ENCODE results near the gene CSPG5.
A peak's percentile ranks its signal among the peaks of the same experiment; 100 is the strongest.

CSPG5 gene

GRCh38 chr3:47586746-47587145, 8.1 kb upstream of the CSPG5 start:
- no peak for DNase-seq (ENCODE audit: low read depth in 2 of 2)

GRCh38 chr3:47583320-47584075, 4.8 kb upstream of the CSPG5 start:
- DNase-seq (ENCODE audit: low read depth in 2 of 2), result no peak

- DNase-seq (ENCODE audit: low read depth in 2 of 2), result no peak
Measured at GRCh38 chr3:47581835-47582234, 3.2 kb upstream of the CSPG5 start.

DNA sequence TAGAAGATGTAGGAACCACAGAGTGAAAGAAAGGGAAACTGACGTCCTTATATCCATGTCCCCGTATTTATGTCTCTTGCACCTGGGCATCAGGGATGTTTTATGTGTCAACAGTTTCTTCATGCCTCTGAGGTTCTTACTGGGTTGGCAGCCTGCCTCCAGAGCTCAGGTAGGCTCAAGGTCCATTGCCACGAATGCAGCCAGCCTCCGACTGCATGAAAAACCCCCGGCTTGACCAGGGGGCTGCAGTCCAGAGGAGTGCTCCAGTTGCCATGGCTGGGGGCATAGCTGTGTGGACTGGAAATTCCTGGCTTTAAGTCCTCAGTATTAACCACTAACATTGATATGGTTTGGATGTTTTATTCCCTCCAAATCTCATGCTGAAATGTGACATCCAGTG, 2.8 kb upstream of the CSPG5 start:
- DNase-seq (ENCODE audit: low read depth in 2 of 2), result no peak

GRCh38 chr3:47580481-47580880, 1.8 kb upstream of the CSPG5 start:
- no peak for DNase-seq (ENCODE audit: low read depth in 2 of 2)

- no peak for DNase-seq (ENCODE audit: low read depth in 2 of 2)
Measured at GRCh38 chr3:47579875-47580274, 1.2 kb upstream of the CSPG5 start.

- peak in 1 of 2 donors; percentile 25 for DNase-seq (ENCODE audit: low read depth in 2 of 2)
Measured at GRCh38 chr3:47578119-47578632, 489 bp downstream of the CSPG5 start.

- DNase-seq (ENCODE audit: low read depth in 2 of 2), result no peak
Measured at GRCh38 chr3:47577583-47578118, 1.0 kb downstream of the CSPG5 start.

DNA sequence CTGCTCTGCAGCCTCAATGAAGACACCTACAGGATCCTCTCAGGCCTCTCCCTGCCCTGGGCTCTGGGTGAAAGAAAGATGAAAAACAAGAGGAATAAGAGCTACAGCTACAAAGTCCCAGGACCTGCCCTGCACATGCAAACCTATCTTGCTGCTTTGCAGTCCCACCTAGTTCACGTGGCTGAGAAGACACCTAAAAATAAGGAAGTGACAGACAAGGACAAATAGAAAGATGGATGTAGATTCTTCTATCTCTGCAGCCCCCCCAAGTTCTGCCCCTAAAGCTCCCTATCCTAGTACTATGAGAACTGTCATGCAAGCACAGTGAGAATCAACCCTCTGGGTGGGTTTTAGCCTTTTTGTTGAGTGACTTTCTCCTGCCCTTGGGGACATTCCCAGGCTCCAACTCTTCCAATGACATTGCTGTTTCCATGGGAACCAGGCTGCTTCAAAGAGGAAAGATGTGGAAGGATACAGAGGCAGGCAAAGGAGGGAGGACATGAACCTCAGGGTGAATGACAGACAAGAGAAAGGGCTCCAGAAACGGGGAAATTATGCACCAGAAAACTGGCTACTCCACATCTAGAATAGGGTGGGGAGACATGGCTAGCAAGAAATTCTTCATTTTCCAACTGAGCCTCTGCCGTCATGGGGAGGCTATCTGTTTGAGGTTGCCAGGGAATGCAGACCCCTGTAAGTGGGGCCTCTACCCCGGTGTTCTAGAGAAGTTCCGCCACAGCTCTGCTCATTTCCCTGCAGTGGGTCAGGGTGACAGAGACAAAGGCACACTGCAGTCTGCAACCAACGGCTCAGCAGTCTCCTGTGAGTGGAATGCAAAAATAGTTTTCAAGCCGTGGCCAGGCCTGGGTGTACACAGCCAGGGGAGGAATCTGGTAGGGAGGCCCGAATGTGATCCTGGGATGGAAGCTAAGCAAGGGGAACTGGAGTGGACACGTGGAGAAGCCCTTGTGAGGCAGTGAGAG, 5.2 kb downstream of the CSPG5 start:
- DNase-seq (ENCODE audit: low read depth in 2 of 2), result no peak

DNA sequence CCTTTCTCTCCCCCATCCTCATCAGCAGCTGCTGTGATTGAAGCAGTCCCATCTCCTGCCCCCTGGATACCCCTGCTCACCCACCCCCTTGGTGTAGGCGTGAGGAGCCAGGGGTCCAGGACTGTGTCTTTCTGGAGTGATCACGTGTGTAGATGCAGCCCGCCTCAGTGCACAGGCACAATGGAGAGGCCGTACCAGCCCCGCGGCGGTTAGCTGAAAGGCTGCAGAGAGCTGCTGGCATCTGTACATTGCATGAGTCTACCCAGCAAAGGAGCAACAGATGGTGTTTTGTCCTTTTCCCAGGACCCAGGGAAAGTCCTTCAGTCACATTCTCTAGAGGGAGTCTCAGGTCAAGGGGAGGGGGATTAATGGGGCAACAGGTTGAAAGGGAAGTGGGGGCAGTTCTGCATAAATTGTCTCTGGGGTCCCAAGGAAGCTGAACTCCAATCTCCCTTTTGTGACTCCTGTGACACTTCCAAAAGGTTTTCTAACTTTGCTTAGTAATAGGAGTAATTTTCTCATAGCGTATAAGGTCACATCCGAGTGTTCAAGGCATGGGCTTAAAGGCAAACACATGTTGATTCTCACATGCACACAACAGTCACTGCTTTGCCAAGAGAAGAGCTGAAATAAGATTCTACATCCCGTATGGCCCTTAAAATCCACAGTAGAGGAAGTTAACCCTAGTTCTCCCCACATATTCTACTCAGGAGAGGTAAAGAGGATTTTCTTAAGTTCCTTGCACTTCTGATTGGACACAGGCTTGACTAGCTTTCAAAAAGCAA, 7.1 kb downstream of the CSPG5 start:
- DNase-seq (ENCODE audit: low read depth in 2 of 2), result no peak

DNA sequence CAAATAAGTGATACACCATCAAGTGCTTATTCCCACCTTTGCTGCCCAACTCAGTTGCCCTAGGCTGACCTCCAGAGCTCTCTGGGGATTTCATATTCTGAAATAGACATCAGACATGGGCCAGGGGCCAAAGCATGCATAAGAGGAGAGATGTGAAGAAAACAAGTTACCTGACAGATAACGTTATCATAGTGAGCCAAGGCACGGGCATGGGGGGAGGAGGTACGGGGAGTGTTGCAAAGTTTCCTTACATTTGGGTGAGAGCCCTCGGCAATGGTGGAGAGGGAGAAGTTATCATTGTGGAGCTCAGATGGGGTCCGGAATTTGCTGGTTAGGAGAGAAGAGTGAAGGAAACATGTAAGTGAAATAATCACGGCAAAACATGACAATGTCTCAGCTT, 9.8 kb downstream of the CSPG5 start:
- no peak for DNase-seq (ENCODE audit: low read depth in 2 of 2)

DNA sequence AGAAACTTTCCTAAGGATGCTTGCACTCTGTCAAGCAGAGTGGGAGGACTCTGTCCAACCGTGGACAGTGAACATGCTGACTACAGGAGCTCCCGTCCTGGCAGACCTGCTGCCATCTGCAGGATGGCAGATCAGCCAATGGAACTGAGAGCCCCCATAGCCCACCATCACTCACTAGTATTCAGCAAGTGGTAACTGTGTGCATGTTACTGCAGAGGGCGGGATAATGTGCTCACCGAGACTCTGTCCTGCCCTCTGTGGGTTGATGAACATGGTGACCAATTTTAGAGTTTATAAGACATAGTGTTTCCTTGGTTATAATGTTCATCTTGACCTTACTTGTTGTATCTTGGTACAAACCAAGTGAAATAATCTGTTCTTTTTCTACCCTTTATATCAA, 11.5 kb downstream of the CSPG5 start:
- DNase-seq (ENCODE audit: low read depth in 2 of 2), result no peak

DNA sequence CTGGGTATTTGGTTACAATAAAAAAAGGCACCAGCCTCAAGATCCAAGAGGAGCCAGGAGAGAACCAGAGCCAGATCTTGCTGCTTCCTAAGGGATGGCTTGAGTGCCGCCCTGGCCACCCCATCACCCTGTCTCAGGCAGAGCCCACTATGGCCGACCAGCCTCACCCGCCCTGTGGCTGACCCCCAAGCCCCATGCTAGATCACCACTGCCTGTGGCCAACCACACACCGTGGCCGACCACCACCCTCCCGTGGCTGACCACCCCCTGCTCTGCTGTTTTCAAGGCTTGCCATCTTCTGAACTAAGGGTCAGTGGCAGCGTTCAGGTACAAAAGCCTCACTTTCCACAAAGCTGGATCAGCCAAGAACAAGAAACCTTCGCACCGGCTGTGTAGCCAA, 12.0 kb downstream of the CSPG5 start:
- DNase-seq (ENCODE audit: low read depth in 2 of 2), result no peak

GRCh38 chr3:47565734-47566550, 12.7 kb downstream of the CSPG5 start:
- DNase-seq (ENCODE audit: low read depth in 2 of 2), result no peak

DNA sequence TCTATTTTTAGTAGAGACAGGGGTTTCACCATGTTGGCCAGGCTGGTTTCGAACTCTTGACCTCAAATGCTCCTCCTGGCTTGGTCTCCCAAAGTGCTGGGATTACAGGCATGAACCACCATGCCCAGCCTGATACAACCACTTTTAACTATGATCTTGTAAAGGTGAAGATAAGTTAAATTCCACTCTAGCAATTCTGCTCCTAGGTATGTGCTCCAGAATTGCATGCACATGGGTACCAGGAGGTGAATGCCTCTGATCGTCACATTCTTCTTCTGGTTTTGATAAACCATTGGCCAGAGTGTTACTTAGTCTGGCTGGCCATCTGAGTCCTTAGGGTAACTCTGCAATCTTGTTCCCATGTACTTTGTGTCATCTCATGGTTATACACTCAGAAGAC, 22.3 kb downstream of the CSPG5 start:
- DNase-seq (ENCODE audit: low read depth in 2 of 2), result no peak

- no peak for DNase-seq (ENCODE audit: low read depth in 2 of 2)
Measured at GRCh38 chr3:47554335-47554734, 24.3 kb downstream of the CSPG5 start.

GRCh38 chr3:47553407-47553806, 25.3 kb downstream of the CSPG5 start:
- no peak for DNase-seq (ENCODE audit: low read depth in 2 of 2)

DNA sequence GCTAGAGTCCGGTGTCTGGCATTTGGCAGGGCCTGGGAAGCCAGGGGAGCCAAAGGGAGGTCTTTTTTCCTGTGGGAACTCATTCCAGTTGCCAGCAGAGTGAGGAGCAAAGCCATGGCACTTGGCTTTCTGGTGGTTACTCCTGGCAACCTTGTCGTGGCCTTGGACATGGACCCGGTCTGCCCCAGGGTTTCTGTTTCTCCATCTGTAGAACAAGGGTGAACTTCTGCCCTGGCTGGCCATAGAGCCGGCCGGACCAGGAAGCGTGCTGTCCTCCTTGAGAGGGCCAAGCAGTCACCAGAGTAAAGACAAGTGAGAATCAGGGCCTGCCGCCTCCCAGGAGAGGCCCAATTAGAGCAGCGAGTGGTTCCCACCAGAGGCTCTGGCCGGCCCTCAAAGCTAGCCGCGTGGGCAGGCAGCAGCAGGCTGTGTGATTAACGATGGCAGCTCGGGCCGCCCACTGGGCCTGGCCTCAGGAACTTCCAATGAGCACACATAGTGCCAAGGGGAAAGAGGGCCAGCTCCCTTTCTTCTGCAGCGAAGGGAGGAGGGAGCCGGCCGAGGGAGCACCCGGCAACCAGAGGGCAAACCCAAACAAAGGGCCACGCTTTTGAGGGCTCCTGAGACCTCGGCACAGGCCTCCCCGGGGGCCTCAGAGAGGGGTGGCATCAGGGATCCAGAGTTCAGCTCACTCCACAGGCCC, 36.0 kb downstream of the CSPG5 start:
- no peak for DNase-seq (ENCODE audit: low read depth in 2 of 2)

DNA sequence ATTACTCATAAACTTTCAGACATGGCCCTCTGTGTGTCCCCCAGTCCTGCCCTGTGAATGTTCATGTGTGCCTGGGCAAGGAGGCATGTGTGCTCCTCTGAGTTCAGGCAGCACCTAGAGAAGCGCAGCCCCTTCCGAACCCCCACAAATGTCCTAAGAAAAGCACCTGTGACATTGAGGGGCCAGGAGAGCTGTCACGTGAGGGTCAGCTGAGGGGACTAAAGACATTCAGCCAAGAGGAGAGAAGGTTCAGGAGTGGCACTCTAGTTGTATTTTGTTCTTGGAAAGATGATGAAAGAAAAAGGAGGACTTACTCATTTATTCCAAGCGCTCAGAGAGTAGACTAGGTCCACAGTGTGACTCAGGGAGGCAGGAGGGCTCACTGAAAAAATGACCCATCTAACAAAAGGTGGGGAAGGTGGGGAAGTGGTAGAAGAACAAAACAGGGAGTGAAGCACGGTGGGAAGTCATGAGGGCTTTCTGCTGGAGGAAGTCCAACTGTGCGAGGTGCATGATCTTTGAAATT, 37.0 kb downstream of the CSPG5 start:
- DNase-seq (ENCODE audit: low read depth in 2 of 2), result no peak

GRCh38 chr3:47540281-47540680, 38.4 kb downstream of the CSPG5 start:
- DNase-seq (ENCODE audit: low read depth in 2 of 2), result no peak
